Astrocyte of the cerebellum (primary cell): ENCODE results near the gene SFSWAP.

Experiments used
- DNase-seq: peaks from one replicate; pipeline ENCODE4 v3.0.0-alpha.2; 2011; ENCODE audit warnings: low read depth
- H3K4me3 ChIP-seq: 2 replicates; pipeline ENCODE4 v1.5.1; 2011; ENCODE audit warnings: mild to moderate bottlenecking, low read depth, low read length, moderate library complexity
- in situ Hi-C: cut with HindIII; loops from 2 replicates; pipeline ENCODE4 v1.10.0; 2017; ENCODE audit warnings: low sequenced_read_pairs
- TF ChIP-seq, protein P1 (sequence below): IDR thresholded peaks from 2 replicates; pipeline ENCODE4 v1.5.1; 2012; ENCODE audit warnings: low read length, low read depth, moderate library complexity, mild to moderate bottlenecking; ENCODE audit errors: missing control alignments

Gene SFSWAP

DNA sequence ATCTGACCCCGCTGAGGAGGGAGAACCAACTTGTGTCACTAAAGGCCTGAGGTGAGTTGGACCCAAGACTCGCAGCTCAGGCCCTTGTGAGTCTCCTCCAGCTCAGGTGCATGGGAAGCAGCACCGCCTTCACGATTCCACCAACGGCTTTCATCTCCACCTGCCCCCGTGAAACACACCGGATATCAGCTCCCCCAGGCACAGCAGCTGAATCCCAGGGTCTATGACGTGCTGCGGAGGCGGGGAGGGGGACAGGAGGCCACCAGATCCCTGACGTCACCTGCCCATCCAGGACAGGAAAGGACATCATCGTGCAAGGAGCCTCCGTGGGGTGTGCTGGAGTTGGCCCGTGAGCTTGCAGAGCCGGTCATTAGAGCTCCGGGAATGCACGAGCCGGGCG, 18.5 kb upstream of the SFSWAP start:
- no peak overlapping the region for H3K4me3 ChIP-seq
- TF ChIP-seq, protein P1, sequence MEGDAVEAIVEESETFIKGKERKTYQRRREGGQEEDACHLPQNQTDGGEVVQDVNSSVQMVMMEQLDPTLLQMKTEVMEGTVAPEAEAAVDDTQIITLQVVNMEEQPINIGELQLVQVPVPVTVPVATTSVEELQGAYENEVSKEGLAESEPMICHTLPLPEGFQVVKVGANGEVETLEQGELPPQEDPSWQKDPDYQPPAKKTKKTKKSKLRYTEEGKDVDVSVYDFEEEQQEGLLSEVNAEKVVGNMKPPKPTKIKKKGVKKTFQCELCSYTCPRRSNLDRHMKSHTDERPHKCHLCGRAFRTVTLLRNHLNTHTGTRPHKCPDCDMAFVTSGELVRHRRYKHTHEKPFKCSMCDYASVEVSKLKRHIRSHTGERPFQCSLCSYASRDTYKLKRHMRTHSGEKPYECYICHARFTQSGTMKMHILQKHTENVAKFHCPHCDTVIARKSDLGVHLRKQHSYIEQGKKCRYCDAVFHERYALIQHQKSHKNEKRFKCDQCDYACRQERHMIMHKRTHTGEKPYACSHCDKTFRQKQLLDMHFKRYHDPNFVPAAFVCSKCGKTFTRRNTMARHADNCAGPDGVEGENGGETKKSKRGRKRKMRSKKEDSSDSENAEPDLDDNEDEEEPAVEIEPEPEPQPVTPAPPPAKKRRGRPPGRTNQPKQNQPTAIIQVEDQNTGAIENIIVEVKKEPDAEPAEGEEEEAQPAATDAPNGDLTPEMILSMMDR: no peak
- in situ Hi-C loops: no loop called here
- no peak for DNase-seq

DNA sequence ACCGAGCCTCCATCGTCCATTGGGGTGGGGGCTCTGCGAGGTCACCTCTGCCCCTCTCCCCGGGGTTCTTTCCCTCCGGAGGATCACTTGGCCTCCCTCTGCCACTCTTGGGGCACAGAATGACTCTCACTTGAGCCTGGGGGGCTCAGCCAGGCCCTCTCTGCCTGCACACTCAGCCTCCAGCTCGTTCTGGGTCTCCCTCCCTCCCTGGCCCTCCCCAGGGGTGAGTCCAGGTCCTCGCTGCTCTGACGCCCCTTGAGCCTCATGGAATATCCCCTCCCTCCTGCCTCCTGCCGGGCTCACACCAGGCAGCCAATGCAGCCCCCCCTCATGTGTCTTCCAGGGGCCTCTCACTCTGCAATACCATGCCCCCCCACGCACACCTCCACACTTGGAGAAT, 17.7 kb upstream of the SFSWAP start:
- H3K4me3 ChIP-seq: no peak overlapping the region
- DNase-seq: no peak
- TF ChIP-seq, protein P1: no peak
- in situ Hi-C loops: no loop called here

DNA sequence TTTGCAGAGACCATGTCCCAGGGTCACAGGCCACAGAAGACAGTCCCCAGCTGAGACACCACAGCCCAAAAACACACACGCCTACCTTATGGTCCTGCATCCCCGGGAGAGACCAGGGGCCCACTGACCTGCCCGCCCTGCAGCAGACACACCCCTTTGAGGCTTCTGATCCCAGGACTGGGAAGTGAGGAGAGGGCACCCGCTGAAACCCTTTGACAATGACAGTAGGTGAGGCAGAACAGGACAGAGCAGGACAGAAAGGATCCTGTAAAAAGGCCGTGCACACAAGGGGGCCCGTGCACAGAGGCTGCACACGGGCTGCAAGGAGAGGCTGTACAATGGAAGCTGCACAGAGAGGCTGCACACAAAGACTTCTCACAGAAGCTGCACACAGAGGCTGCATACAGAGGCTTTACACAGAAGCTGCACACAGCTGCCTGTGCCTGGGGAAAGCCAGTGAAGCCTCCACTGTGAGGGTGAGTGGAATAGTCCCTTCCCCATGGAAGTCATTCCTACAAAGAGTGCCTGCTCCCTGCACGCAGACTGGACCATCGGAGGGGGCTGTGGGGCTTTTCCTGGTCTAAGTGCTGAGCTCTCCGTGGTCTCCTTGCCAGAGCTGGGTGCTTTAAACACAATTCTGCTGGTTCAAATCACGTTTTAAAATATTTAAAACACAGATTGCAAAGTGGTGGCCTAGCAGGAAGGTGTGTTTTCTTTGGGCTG, 16.6 kb upstream of the SFSWAP start:
- H3K4me3 ChIP-seq: no peak overlapping the region
- TF ChIP-seq, protein P1: no peak
- DNase-seq: no peak
- in situ Hi-C loops: no loop called here

DNA sequence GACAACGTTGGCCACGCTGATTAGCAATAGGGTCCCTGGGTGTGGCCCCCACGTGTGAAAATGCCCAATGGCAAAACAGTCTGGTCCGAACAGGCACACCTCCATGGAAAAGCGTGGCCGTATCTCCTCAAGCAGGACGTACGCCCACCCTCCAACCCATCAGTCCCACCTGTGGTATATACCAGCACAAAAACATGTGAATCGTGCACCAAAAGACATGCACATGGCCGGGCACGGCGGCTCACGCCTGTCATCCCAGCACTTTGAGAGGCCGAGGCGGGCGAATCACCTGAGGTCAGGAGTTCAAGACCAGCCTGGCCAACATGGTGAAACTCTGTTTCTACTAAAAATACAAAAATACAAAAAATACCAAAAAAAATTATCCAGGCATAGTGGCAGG, 14.9 kb upstream of the SFSWAP start:
- DNase-seq: no peak
- TF ChIP-seq, protein P1: no peak
- no peak overlapping the region for H3K4me3 ChIP-seq
- in situ Hi-C loops: no loop called here

DNA sequence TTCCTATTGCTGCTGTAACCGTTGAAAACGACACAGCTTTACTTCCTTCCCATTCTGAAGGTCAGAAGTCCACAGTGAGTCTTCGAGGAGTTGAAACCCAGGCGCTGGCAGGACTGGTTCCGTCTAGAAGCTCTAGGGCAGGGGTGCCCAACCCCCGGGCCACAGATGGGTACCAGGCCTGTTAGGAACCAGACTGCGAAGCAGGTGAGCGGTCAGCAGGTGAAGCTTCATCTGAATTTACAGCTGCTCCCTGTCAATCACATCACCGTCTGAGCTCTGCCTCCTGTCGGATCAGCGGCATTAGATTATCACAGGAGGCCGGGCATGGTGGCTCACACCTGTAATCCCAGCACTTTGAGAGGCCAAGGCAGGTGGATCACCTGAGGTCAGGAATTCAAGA, 12.6 kb upstream of the SFSWAP start:
- in situ Hi-C loops: no loop called here
- TF ChIP-seq, protein P1: no peak
- no peak overlapping the region for H3K4me3 ChIP-seq
- no peak for DNase-seq

DNA sequence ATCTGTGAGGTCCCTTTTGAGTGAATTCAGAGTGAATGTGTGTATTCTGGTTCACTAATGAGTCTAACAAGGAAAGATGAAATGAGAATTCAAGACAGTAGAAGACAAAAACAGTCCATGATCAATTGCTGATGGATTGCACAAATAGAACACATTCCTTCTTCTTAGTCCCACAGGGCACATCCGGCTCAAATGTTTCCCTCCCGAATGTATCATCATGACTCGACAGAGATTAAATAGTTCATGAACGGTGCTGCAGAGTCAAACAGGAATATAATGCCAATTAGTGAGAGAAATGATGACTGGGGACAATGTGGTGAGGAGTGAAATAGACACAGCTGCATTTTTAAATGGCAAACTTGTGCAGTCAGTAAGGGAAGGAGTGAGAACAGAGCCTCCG, 11.5 kb upstream of the SFSWAP start:
- in situ Hi-C loops: no loop called here
- no peak overlapping the region for H3K4me3 ChIP-seq
- DNase-seq: no peak
- TF ChIP-seq, protein P1: no peak

DNA sequence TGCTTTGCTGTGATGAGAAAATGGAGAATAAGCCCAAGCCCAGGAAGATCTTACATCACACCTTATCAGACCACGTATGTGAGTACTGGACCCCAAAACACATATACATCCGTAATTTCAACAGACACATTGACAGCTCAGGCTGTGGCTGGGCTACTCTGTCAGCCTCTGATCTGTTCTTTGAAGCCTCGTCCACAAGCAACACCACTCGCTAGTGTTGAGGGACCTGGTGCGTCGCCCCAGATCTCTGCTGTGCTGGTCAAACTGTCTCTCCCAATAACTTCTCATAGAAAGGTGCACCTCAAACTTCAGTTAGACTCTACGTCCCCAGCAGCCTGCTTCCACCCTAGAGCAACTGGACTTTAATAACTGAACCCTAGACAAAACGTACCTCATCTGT, 10.6 kb upstream of the SFSWAP start:
- in situ Hi-C loops: loop anchor here (10.0 kb wide), 1 partner anchor 595 kb away; no protein-coding TSS in a partner anchor
- no peak for DNase-seq
- TF ChIP-seq, protein P1: no peak
- H3K4me3 ChIP-seq: no peak overlapping the region
